Effector memory CD4-positive, alpha-beta T cell (primary cell): ENCODE data around the gene AAK1.
"Not testable (repeated sequence)": the region's sequence is repeated elsewhere in the genome, so short reads cannot be mapped to it uniquely, and the experiment has no call there.

Experiments
- DNase-seq, 3 donors: peaks; one replicate each; pipeline ENCODE4 v3.0.0-alpha.2; 2020
- H3K27ac ChIP-seq: 2 replicates; pipeline ENCODE4 v1.7.0; 2013; ENCODE audit warnings: mild to moderate bottlenecking, low read length, moderate library complexity; ENCODE audit not compliant: insufficient read depth, poor library complexity, severe bottlenecking
- H3K27me3 ChIP-seq: replicated peaks from 2 replicates; pipeline ENCODE4 v1.7.0; 2013; ENCODE audit warnings: mild to moderate bottlenecking, low read length; ENCODE audit not compliant: insufficient read depth, control insufficient read depth, poor library complexity, severe bottlenecking
- H3K36me3 ChIP-seq: 2 replicates; pipeline ENCODE4 v1.7.0; 2013; ENCODE audit warnings: mild to moderate bottlenecking, low read length, moderate library complexity; ENCODE audit not compliant: control insufficient read depth, insufficient read depth
- H3K4me1 ChIP-seq: 2 replicates; pipeline ENCODE4 v1.7.0; 2013; ENCODE audit warnings: low read length, mild to moderate bottlenecking; ENCODE audit not compliant: control insufficient read depth, insufficient read depth, poor library complexity, severe bottlenecking
- H3K4me3 ChIP-seq: 2 replicates; pipeline ENCODE4 v1.7.0; 2013; ENCODE audit warnings: low read length, low read depth, mild to moderate bottlenecking; ENCODE audit not compliant: insufficient read depth, poor library complexity, severe bottlenecking
- H3K9me3 ChIP-seq: 2 replicates; pipeline ENCODE4 v1.7.0; 2013; ENCODE audit warnings: mild to moderate bottlenecking, low read length, moderate library complexity; ENCODE audit not compliant: control insufficient read depth

The AAK1 gene

GRCh38 chr2:69554981-69555380, 88.6 kb downstream of the AAK1 start:
- no peak for DNase-seq
- no peaks in the 10 kb centered on the region for H3K27me3 ChIP-seq
- no peaks in the 10 kb centered on the region for H3K9me3 ChIP-seq
- peaks cover 21% of the 10 kb centered on the region for H3K4me1 ChIP-seq
- H3K4me3 ChIP-seq = no peak overlapping the region
- peaks cover 5% of the 10 kb centered on the region for H3K36me3 ChIP-seq
- H3K27ac ChIP-seq = no peak overlapping the region

DNA sequence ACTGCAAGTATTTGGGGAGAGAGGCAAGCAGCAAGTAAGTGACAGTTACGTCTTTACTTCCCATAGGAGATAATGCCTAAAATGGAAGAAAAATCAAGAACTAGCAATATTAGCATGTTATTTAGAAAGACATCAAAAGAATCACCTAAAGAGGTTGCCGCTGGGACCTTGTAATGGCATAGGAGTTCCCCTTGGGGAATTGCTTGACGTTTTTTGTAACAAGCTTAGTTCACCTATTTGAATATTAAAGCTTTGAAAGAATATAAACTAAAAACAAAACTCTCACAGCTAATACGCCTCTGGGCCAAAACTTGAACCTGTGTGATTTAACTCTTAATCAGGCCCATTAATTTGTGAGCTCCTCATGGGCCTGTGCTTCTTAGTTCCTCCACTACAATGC, 89.0 kb downstream of the AAK1 start:
- no peaks in the 10 kb centered on the region for H3K27me3 ChIP-seq

DNA sequence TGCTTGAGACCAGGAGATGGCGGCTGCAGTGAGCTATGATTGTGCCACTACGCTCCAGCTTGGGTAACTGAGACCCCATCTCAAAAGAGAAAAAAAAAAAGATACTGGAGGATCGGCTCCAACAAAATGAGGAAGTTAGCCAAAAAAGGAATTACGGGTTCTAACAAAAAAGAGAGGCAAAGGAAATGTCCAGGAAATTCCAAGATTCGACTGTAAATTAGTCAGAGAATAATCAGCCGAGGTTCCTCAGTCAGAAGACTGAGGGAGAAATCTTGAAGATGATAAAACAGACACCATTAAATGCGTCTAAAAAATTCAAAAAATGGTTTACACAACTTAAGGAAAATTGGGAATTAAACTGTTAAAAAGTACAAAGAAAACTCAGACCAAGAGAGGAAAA, 89.5 kb downstream of the AAK1 start:
- peaks cover 5% of the 10 kb centered on the region for H3K36me3 ChIP-seq
- no peak overlapping the region for H3K4me3 ChIP-seq
- no peaks in the 10 kb centered on the region for H3K9me3 ChIP-seq
- DNase-seq = no peak
- no peak overlapping the region for H3K27ac ChIP-seq
- no peaks in the 10 kb centered on the region for H3K27me3 ChIP-seq
- peaks cover 17% of the 10 kb centered on the region for H3K4me1 ChIP-seq

More for the DNA sequence above, 89.0 kb downstream of the AAK1 start:
- H3K4me1 ChIP-seq = peaks cover 17% of the 10 kb centered on the region
- H3K27ac ChIP-seq = no peak overlapping the region
- peaks cover 5% of the 10 kb centered on the region for H3K36me3 ChIP-seq
- H3K9me3 ChIP-seq = no peaks in the 10 kb centered on the region
- no peak overlapping the region for H3K4me3 ChIP-seq
- no peak for DNase-seq

GRCh38 chr2:69550511-69550910, 93.0 kb downstream of the AAK1 start:
- DNase-seq, H3K27me3 ChIP-seq: not testable (repeated sequence)

DNA sequence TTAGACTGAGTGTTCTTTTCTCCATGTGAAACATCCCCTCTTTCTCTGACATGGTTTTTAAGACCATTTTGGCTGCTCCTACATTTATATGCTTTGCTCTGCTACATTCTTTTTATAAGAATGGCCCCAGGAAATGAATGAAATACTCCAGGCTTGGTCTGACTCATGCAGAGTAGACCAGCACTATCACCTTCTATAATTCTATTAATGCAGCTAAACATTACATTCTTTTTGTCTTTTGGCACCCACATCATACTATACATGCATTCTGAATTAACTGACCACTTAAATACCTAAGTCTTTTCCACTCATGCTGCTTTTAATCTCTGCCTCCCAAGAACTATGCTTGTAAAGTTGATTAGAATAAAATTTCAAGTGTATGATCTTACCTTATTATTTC, 94.1 kb downstream of the AAK1 start:
- Histone ChIP-seq H3K27ac (no peak overlapping the region), H3K9me3 (no peaks in the 10 kb centered on the region), H3K36me3 (peaks cover 4% of the 10 kb centered on the region), H3K4me3 (no peak overlapping the region), H3K27me3 (no peaks in the 10 kb centered on the region), H3K4me1 (no peaks in the 10 kb centered on the region)
- DNase-seq = no peak

More at GRCh38 chr2:69550511-69550910, 93.0 kb downstream of the AAK1 start:
- not testable (repeated sequence) for H3K9me3 ChIP-seq, H3K4me1 ChIP-seq, H3K4me3 ChIP-seq, H3K27ac ChIP-seq, H3K36me3 ChIP-seq

GRCh38 chr2:69547984-69548715, 95.4 kb downstream of the AAK1 start:
- H3K4me1 ChIP-seq = no peaks in the 10 kb centered on the region
- peaks cover 4% of the 10 kb centered on the region for H3K36me3 ChIP-seq
- DNase-seq = no peak
- no peak overlapping the region for H3K27ac ChIP-seq
- no peaks in the 10 kb centered on the region for H3K27me3 ChIP-seq
- H3K4me3 ChIP-seq = no peak overlapping the region
- no peaks in the 10 kb centered on the region for H3K9me3 ChIP-seq

- no peaks in the 10 kb centered on the region for H3K27me3 ChIP-seq
- H3K36me3 ChIP-seq = peaks cover 16% of the 10 kb centered on the region
- H3K4me3 ChIP-seq = no peak overlapping the region
- H3K9me3 ChIP-seq = no peaks in the 10 kb centered on the region
- no peaks in the 10 kb centered on the region for H3K4me1 ChIP-seq
- DNase-seq = no peak
- H3K27ac ChIP-seq = no peak overlapping the region
These were observed 96.9 kb downstream of the AAK1 start for GRCh38 chr2:69546646-69547045.

- no peak for DNase-seq
- Histone ChIP-seq H3K27me3 (no peaks in the 10 kb centered on the region), H3K4me3 (no peak overlapping the region), H3K9me3 (no peaks in the 10 kb centered on the region), H3K36me3 (peaks cover 24% of the 10 kb centered on the region), H3K4me1 (no peaks in the 10 kb centered on the region), H3K27ac (no peak overlapping the region)
These were observed 98.0 kb downstream of the AAK1 start for GRCh38 chr2:69545477-69545932.

DNA sequence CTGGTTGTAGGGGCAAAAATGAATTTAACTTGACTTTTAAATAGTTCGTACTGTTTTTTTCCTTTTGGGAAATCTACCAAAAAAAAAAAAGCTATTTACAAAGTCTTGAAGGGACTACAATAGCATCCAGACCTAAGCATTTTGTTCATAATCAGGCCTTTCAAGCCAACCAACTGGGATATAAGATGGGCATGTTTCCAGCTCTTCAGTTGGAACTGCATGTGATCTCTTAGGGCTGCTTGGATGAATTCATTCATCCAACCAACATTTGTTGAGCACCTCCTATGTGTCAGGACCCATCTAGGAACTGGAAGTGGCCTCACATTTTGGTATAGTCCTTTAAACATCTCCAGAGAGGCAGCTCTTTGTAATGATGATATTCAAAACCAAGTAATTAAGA, 98.6 kb downstream of the AAK1 start:
- Histone ChIP-seq H3K27me3 (no peaks in the 10 kb centered on the region), H3K4me3 (no peak overlapping the region), H3K4me1 (no peaks in the 10 kb centered on the region), H3K27ac (no peak overlapping the region), H3K36me3 (peaks cover 28% of the 10 kb centered on the region), H3K9me3 (no peaks in the 10 kb centered on the region)
- DNase-seq = no peak

GRCh38 chr2:69539549-69539908, 104.0 kb downstream of the AAK1 start:
- H3K27me3 ChIP-seq = no peaks in the 10 kb centered on the region
- H3K36me3 ChIP-seq = peaks cover 75% of the 10 kb centered on the region
- H3K9me3 ChIP-seq = no peaks in the 10 kb centered on the region

More at GRCh38 chr2:69539549-69539908, 104.0 kb downstream of the AAK1 start:
- no peaks in the 10 kb centered on the region for H3K4me1 ChIP-seq
- no peak overlapping the region for H3K4me3 ChIP-seq
- H3K27ac ChIP-seq = no peak overlapping the region
- no peak for DNase-seq
